Esophagus squamous epithelium (tissue), 5 donors: ENCODE results near the gene ANKRD34C. TPM values are rescaled to one million over a fixed set of nuclear protein-coding genes. Genes with fewer than 3 reads are reported as not detected.

Experiments used
- DNase-seq: peaks from one replicate; lab custom pipeline; 2025; lab: John Stamatoyannopoulos, UW
- H3K27ac ChIP-seq, 4 donors: fragments of 200-600 bp; sonication (generic); one replicate each; pipeline ENCODE4 v1.5.1; 2016 to 2019; ENCODE audit warnings: mild to moderate bottlenecking in 1 of 4
- H3K27me3 ChIP-seq, 4 donors: fragments of 200-600 bp; sonication (generic); 1 replicate in 3 of 4; 2 replicates in 1 of 4; pipeline versions ENCODE4 v1.5.1 to v1.6.0; 2017 to 2021; ENCODE audit warnings: antibody characterized with exemption in 1 of 4
- H3K36me3 ChIP-seq, 3 donors: fragments of 200-600 bp; sonication (generic); one replicate each; pipeline ENCODE4 v1.5.1; 2016 to 2019
- H3K4me1 ChIP-seq, 3 donors: fragments of 200-600 bp; sonication (generic); one replicate each; pipeline ENCODE4 v1.5.1; 2017 to 2019
- H3K4me3 ChIP-seq, 4 donors: fragments of 200-600 bp; sonication (generic); 1 replicate in 3 of 4; 2 replicates in 1 of 4; pipeline ENCODE4 v1.5.1; 2016 to 2019; ENCODE audit warnings: mild to moderate bottlenecking in 2 of 4, moderate library complexity in 1 of 4
- H3K9me3 ChIP-seq, 3 donors: fragments of 200-600 bp; sonication (generic); one replicate each; pipeline ENCODE4 v1.5.1; 2016 to 2019
- POLR2A ChIP-seq, 4 donors: fragments of 450-650 bp; IDR thresholded peaks; one replicate each; pipeline ENCODE4 v1.6.1; 2017; ENCODE audit warnings: antibody characterized with exemption in 4 of 4, mild to moderate bottlenecking in 4 of 4, moderate library complexity in 3 of 4
- WGBS, 2 donors: methylation state at CpG; one replicate each; pipeline ENCODE4 v1.1.5; 2018; 5-methylcytosine and 5-hydroxymethylcytosine counted together
- intact Hi-C: fragments of 100-400 bp; cut with DNase I; formaldehyde crosslinking; loops from one replicate; pipeline ENCODE4 v1.15.0; 2022
- total RNA-seq, 4 donors: library from RNA; depleted of rRNA; stranded (reverse); fragments of >200 nt; gene quantifications; one replicate each; pipeline ENCODE4 v1.1.0, GENCODE V29; 2016
- TF ChIP-seq, protein P1 (sequence below), 6 experiments: fragments of 450-650 bp in 4 of 6; fragments of 200-600 bp in 2 of 6; sonication (generic) in 2 of 6; IDR thresholded peaks; one replicate each; pipeline ENCODE4 v1.5.1; 2016 to 2019; ENCODE audit warnings: antibody characterized with exemption in 6 of 6, mild to moderate bottlenecking in 4 of 6, moderate library complexity in 4 of 6
- donor health status: DM: yes; HTN: yes; CAD: no.

The ANKRD34C gene
- total RNA-seq, result not detected

DNA sequence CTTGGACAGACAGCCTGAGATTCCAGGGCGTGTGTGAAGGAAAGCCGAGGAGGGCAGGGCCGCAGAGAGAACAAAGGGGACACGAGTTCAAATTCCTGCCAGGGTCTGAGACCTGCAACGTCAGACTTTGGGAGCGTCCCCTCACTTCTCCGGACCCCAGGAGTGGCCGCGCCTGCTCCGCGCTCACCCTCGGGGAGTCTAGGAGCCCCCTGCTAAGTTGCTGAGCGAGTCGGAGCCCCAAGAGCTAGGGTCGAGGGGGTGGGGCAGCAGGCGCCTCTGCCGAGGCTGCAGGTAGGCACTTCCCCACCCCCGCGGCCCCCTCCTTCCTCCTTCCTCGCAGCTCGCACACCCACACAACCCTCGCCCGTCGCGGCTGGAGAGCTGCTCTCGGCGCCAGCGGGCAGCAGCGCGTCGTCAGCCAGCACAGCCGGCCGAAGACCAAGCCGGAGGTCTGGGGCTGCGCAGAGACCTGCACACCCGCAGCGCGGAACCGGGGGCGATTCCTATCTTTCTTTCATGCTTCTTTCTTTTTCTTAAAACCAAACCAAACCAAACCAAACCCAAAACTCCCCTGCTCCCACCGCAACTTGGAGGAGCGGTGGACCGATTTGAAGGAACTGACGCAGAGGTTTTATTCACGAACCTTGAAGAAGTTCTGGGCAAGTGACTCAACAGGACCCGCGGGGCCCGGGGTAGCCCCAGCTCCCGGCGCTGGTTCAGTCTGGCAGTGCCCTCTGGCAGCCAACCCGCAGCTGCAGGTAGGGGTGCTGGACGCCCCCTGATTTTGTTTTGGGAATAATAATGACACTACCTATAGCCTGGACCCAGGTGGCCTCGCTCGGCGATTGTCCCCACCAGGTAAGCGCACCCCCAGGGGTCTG lies at the start of gene ANKRD34C:
TSS of gene ANKRD34C (plus strand) at position 352 of the 881 bp plus-strand sequence. CDS start 10,563 bp downstream, outside the sequence.
- Histone ChIP-seq H3K4me1 (no peaks in the 10 kb centered on the region), H3K9me3 (no peaks in the 10 kb centered on the region), H3K4me3 (no peak within 1 kb of the TSS), H3K27ac (no peak within 1 kb of the TSS), H3K27me3 (peaks cover 11 to 85% (median 15%) of the 10 kb centered on the region in 4 donors), H3K36me3 (no peaks in the 10 kb centered on the region)
- TF ChIP-seq POLR2A (IDR thresholded peaks at IDR 0.05), result no peak
- TF ChIP-seq, protein P1, sequence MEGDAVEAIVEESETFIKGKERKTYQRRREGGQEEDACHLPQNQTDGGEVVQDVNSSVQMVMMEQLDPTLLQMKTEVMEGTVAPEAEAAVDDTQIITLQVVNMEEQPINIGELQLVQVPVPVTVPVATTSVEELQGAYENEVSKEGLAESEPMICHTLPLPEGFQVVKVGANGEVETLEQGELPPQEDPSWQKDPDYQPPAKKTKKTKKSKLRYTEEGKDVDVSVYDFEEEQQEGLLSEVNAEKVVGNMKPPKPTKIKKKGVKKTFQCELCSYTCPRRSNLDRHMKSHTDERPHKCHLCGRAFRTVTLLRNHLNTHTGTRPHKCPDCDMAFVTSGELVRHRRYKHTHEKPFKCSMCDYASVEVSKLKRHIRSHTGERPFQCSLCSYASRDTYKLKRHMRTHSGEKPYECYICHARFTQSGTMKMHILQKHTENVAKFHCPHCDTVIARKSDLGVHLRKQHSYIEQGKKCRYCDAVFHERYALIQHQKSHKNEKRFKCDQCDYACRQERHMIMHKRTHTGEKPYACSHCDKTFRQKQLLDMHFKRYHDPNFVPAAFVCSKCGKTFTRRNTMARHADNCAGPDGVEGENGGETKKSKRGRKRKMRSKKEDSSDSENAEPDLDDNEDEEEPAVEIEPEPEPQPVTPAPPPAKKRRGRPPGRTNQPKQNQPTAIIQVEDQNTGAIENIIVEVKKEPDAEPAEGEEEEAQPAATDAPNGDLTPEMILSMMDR (IDR thresholded peaks at IDR 0.05), result no peak
- intact Hi-C loops, result no loop called here
- 16 to 22% methylated on average over 12 to 17 of the region's 56 CpGs for WGBS, 2 donors
- no peak for DNase-seq

GRCh38 chr15:79233236-79233635 lies 49.3 kb upstream of the ANKRD34C start:
- DNase-seq, result no peak
- Histone ChIP-seq H3K27me3 (peaks cover 0 to 12% (median 0%) of the 10 kb centered on the region in 4 donors), H3K36me3 (no peaks in the 10 kb centered on the region), H3K4me3 (no peak overlapping the region), H3K27ac (no peak overlapping the region), H3K9me3 (peaks cover 0 to 10% (median 3%) of the 10 kb centered on the region in 3 donors), H3K4me1 (no peaks in the 10 kb centered on the region)
- TF ChIP-seq, protein P1 (IDR thresholded peaks at IDR 0.05), result no peak
- no peak for TF ChIP-seq POLR2A (IDR thresholded peaks at IDR 0.05)
- intact Hi-C loops, result no loop called here
- 73 to 81% methylated on average over 5 to 6 of the region's 6 CpGs for WGBS, 2 donors

DNA sequence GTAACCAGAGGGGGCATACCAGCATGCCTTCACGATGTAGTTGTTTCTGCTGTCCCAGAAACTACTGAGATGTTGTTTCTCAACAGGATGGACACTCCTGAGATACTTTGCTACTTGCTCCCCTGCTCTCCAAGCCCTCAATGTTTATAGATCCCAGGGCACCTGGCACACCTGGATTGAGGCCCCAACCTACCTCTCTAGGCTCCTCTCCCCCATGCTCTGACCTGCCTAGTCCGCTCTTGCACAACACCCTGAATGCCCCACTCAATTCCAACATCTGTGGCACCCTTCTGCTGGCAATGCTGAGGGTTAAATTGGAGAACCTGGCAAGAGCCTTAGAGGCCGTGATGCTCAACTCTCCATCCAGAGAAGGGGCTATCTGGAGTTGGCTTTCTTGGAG lies 42.5 kb upstream of the ANKRD34C start:
- intact Hi-C loops, result no loop called here
- WGBS, 2 donors, result 69 to 70% methylated on average over 3 of the region's 3 CpGs

GRCh38 chr15:79243723-79244122 lies 38.8 kb upstream of the ANKRD34C start:
- Histone ChIP-seq H3K36me3 (no peaks in the 10 kb centered on the region), H3K4me3 (no peak overlapping the region), H3K27ac (no peak overlapping the region), H3K27me3 (peaks cover 0 to 16% (median 0%) of the 10 kb centered on the region in 4 donors), H3K9me3 (no peaks in the 10 kb centered on the region), H3K4me1 (no peaks in the 10 kb centered on the region)
- TF ChIP-seq, protein P1 (IDR thresholded peaks at IDR 0.05), result no peak
- no peak for TF ChIP-seq POLR2A (IDR thresholded peaks at IDR 0.05)
- WGBS, 2 donors, result 72 to 85% methylated on average over 11 of the region's 11 CpGs
- intact Hi-C loops, result no loop called here
- no peak for DNase-seq

More for the DNA sequence above, 42.5 kb upstream of the ANKRD34C start:
- Histone ChIP-seq H3K36me3 (no peaks in the 10 kb centered on the region), H3K4me3 (no peak overlapping the region), H3K27ac (no peak overlapping the region), H3K27me3 (peaks cover 0 to 23% (median 0%) of the 10 kb centered on the region in 4 donors), H3K4me1 (no peaks in the 10 kb centered on the region), H3K9me3 (no peaks in the 10 kb centered on the region)
- TF ChIP-seq POLR2A (IDR thresholded peaks at IDR 0.05), result no peak
- TF ChIP-seq, protein P1 (IDR thresholded peaks at IDR 0.05), result no peak
- DNase-seq, result no peak

- Histone ChIP-seq H3K27me3 (peaks cover 0 to 15% (median 0%) of the 10 kb centered on the region in 4 donors), H3K27ac (no peak overlapping the region), H3K4me1 (no peaks in the 10 kb centered on the region), H3K36me3 (no peaks in the 10 kb centered on the region), H3K9me3 (no peaks in the 10 kb centered on the region), H3K4me3 (no peak overlapping the region)
- TF ChIP-seq POLR2A (IDR thresholded peaks at IDR 0.05), result no peak
- TF ChIP-seq, protein P1 (IDR thresholded peaks at IDR 0.05), result no peak
- intact Hi-C loops, result no loop called here
- no peak for DNase-seq
- 79 to 81% methylated on average over 5 of the region's 5 CpGs for WGBS, 2 donors
Observed at GRCh38 chr15:79244876-79245275, 37.6 kb upstream of the ANKRD34C start.
